Camera-type eye (tissue), 1 donor: ENCODE data around the gene LMO2. TPM values are rescaled to one million over a fixed set of nuclear protein-coding genes. Genes with fewer than 3 reads are reported as not detected.

Experiments used
- total RNA-seq: library from RNA; depleted of rRNA; stranded (reverse); fragments of >200 nt; gene quantifications from one replicate; pipeline ENCODE4 v1.2.3, GENCODE V29; 2014

Gene LMO2
- 17.5 TPM for total RNA-seq

GRCh38 chr11:33891714-33892327 lies at the start of gene LMO2:
LMO2 (minus strand) TSS chr11:33892076; CDS start chr11:33869716, 22,360 bp downstream.

Other genes with a start within 250 kb of the LMO2 start
- not detected for gene C11orf91, start 191.2 kb downstream of the LMO2 start, total RNA-seq
- gene CD59, start 155.7 kb downstream of the LMO2 start, total RNA-seq: 193 TPM
- gene FBXO3, start 117.6 kb downstream of the LMO2 start, total RNA-seq: 112 TPM
- 304 TPM for gene CAPRIN1, start 159.7 kb upstream of the LMO2 start, total RNA-seq
- gene NAT10, start 213.6 kb upstream of the LMO2 start, total RNA-seq: 23.6 TPM